Spinal cord (tissue), 10 donors: Measurements from ENCODE around the gene MORN3. TPM values are rescaled to one million over a fixed set of nuclear protein-coding genes. Genes with fewer than 3 reads are reported as not detected.

Experiments used
- DNase-seq, 6 donors: peaks; one replicate each; pipeline versions ENCODE4 v3.0.0 to v3.0.0-alpha.2; 2013 to 2015; ENCODE audit warnings: low spot score in 6 of 6, low read depth in 4 of 6
- H3K27ac ChIP-seq: one replicate; pipeline ENCODE4 v1.5.1; 2013; ENCODE audit warnings: low read depth, low read length, control low read depth
- H3K27me3 ChIP-seq: one replicate; pipeline ENCODE4 v1.6.1; 2013; ENCODE audit warnings: low read length; ENCODE audit not compliant: control insufficient read depth, insufficient read depth
- H3K36me3 ChIP-seq: one replicate; pipeline ENCODE4 v1.6.1; 2013; ENCODE audit warnings: low read length; ENCODE audit not compliant: control insufficient read depth, insufficient read depth
- H3K4me1 ChIP-seq: one replicate; pipeline ENCODE4 v1.6.1; 2013; ENCODE audit warnings: low read length; ENCODE audit not compliant: control insufficient read depth, insufficient read depth
- H3K4me3 ChIP-seq: one replicate; pipeline ENCODE4 v1.5.1; 2013; ENCODE audit warnings: low read depth, low read length, control low read depth
- H3K9me3 ChIP-seq: one replicate; pipeline ENCODE4 v1.6.1; 2013; ENCODE audit warnings: low read length; ENCODE audit not compliant: control insufficient read depth, insufficient read depth
- WGBS: methylation state at CpG from one replicate; pipeline ENCODE4 v1.1.5; 2013; ENCODE audit warnings: missing lambda C conversion rate; ENCODE audit not compliant: insufficient coverage; 5-methylcytosine and 5-hydroxymethylcytosine counted together
- polyA plus RNA-seq, 2 donors: library from polyadenylated mRNA; unstranded; fragments of 120-200 nt; gene quantifications; one replicate each; pipeline ENCODE4 v1.2.1, GENCODE V29; 2013; ENCODE audit not compliant: insufficient read length in 2 of 2
- small RNA-seq: library from RNA; depleted of rRNA; stranded (forward); fragments of <200 nt; gene quantifications from one replicate; pipeline ENCODE3, GENCODE V24; 2014; ENCODE audit warnings: low replicate concordance
- total RNA-seq, 2 donors: library from RNA; depleted of rRNA in 1 of 2; stranded (reverse); fragments of 120-200 nt in 1 of 2; fragments of >200 nt in 1 of 2; gene quantifications; one replicate each; pipeline versions ENCODE4 v1.2.3 to v1.2.4, GENCODE V29; 2013 to 2014
- donor health status: healthy.

Gene MORN3
- total and polyA plus RNA-seq, 4 donors, result 0.79 to 6.1 (median 5.2) TPM

DNA sequence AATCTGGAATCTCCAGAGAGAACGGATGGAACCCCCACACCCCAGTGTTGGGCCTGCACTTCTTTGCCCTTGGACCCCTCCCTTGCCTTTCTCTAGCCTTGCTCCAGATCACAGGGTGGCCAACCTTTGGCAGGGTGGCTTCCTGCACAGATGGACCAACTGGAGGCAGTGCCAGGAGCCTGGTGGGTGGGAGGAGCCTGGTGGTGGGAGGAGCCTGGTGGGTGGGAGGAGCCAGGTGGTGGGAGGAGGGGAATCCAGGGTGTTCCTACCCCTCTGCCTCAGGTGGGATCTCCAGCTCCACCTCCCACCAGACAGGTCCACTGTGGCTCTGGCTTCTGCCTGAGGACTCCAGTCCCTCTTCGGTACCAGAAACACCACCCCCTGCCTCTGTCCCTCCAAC, 58.1 kb downstream of the MORN3 start:
- whole genome bisulfite sequencing, result 86% methylated on average over 2 of the region's 2 CpGs

GRCh38 chr12:121610239-121611149, 59.0 kb downstream of the MORN3 start:
- DNase-seq, result peak in 2 of 6 donors; percentile 30 to 64
- Histone ChIP-seq H3K4me3 (no peak overlapping the region), H3K27ac (peak overlapping the region; percentile 36), H3K36me3 (no peaks in the 10 kb centered on the region), H3K27me3 (no peaks in the 10 kb centered on the region), H3K4me1 (peaks cover 23% of the 10 kb centered on the region), H3K9me3 (no peaks in the 10 kb centered on the region)
- 34% methylated on average over 6 of the region's 11 CpGs for WGBS

More for the DNA sequence above, 58.1 kb downstream of the MORN3 start:
- Histone ChIP-seq H3K27ac (no peak overlapping the region), H3K36me3 (no peaks in the 10 kb centered on the region), H3K4me3 (no peak overlapping the region), H3K9me3 (no peaks in the 10 kb centered on the region), H3K4me1 (peaks cover 23% of the 10 kb centered on the region), H3K27me3 (no peaks in the 10 kb centered on the region)
- DNase-seq, result no peak

DNA sequence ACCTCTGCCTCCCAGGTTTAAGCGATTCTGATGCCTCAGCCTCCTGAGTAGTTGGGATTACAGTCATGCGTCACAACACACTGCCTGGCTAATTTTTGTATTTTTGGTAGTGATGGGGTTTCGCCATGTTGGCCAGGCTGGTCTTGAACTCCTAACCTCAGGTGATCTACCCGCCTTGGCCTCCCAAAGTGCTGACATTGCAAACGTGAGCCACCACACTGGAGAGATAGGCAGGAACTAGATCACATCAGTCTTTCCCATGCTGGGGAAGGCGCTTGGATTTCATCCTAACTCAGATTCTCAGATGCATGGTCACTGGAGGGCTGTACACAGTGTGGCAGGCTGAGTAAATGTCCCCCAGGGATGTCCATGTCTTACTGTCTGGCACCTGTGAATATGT, 61.2 kb downstream of the MORN3 start:
- Histone ChIP-seq H3K27me3 (no peaks in the 10 kb centered on the region), H3K9me3 (no peaks in the 10 kb centered on the region), H3K27ac (no peak overlapping the region), H3K36me3 (no peaks in the 10 kb centered on the region), H3K4me3 (no peak overlapping the region), H3K4me1 (peaks cover 23% of the 10 kb centered on the region)
- 91% methylated on average over 5 of the region's 6 CpGs for WGBS
- DNase-seq, result no peak

GRCh38 chr12:121603581-121603980, 65.9 kb downstream of the MORN3 start:
- H3K4me3 ChIP-seq, result no peak overlapping the region
- H3K36me3 ChIP-seq, result no peaks in the 10 kb centered on the region
- WGBS, result 97% methylated on average over 6 of the region's 6 CpGs
- no peak overlapping the region for H3K27ac ChIP-seq
- DNase-seq, result no peak
- H3K9me3 ChIP-seq, result no peaks in the 10 kb centered on the region
- no peaks in the 10 kb centered on the region for H3K4me1 ChIP-seq
- no peaks in the 10 kb centered on the region for H3K27me3 ChIP-seq

DNA sequence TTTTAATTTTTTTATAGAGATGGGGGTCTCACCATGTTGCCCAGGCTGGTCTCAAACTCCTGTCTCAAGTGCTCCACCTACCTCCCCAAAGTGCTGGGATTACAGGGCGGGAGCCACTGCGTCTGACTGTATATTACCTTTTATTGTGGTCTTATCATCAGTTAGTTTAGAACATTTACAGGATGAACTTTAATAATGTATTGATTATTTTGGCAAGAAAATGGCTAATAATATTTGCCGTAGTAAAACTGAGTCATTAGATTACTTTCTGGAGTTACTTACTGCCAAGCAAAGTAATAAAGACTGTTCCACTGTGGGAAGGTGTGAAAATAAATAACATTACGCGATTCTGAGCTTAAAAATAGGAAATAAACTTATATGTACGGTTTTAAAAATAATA, 66.7 kb downstream of the MORN3 start:
- H3K27ac ChIP-seq, result no peak overlapping the region
- no peak for DNase-seq
- H3K4me1 ChIP-seq, result no peaks in the 10 kb centered on the region
- no peaks in the 10 kb centered on the region for H3K36me3 ChIP-seq
- H3K9me3 ChIP-seq, result no peaks in the 10 kb centered on the region
- no peak overlapping the region for H3K4me3 ChIP-seq
- WGBS, result 100% methylated on average over 3 of the region's 6 CpGs
- no peaks in the 10 kb centered on the region for H3K27me3 ChIP-seq

DNA sequence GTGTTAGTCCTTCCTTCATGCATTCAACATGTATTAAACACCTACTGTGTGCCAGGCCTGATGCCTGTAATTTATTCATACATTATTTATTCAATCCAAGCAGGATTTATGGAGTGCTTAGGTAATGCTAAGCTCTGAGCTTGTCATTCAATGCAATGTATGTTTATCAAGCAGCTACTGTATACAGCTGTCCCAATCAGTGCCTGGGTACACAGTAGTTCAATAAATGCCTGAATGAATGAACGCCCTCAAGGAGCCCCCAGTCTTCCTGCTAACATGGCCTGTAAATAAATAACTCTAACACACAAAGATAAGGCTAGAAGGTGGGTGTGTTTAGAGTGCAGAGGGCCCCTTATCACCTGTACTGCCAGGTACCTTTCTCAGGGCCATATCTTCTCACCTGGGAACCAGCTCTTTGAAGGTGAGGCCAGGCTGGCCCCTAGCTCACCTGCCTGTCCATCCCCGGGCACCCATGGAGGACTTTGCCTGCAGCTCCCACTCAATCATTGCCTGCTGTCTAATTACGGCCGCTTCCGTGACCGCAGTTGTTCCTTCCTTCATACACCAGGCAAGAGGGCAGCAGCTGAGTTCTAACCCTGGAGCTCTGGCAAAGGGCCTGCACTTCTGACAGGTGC, 68.6 kb downstream of the MORN3 start:
- Histone ChIP-seq H3K36me3 (peaks cover 4% of the 10 kb centered on the region), H3K9me3 (no peaks in the 10 kb centered on the region), H3K4me3 (no peak overlapping the region), H3K27me3 (no peaks in the 10 kb centered on the region), H3K4me1 (no peaks in the 10 kb centered on the region), H3K27ac (no peak overlapping the region)
- DNase-seq, result no peak
- WGBS, result 85% methylated on average over 5 of the region's 6 CpGs

Small RNA genes lying within 50 kb of the gene (small RNA-seq; reads per million reads assigned to genes)
- not detected for gene RNU6-1004P

Other genes starting within 250 kb of the MORN3 start
- gene KDM2B, start 88.6 kb downstream of the MORN3 start, total RNA-seq, result 10 to 100 TPM; 26.8 to 31.2 TPM
- gene KDM2B, start 88.6 kb downstream of the MORN3 start, polyA plus RNA-seq, result 10 to 100 TPM; 56.3 to 58.3 TPM
- 1 to 10 TPM; 3.0 to 8.3 TPM for gene ORAI1, start 43.1 kb downstream of the MORN3 start, total RNA-seq
- 10 to 100 TPM; 12.6 to 14.3 TPM for gene ORAI1, start 43.1 kb downstream of the MORN3 start, polyA plus RNA-seq
- gene TMEM120B, start 43.1 kb upstream of the MORN3 start, total RNA-seq, result 1 to 10 TPM; 6.1 to 7.8 TPM
- gene TMEM120B, start 43.1 kb upstream of the MORN3 start, polyA plus RNA-seq, result 10 to 100 TPM; 11.6 to 22.2 TPM
- 10 to 100 TPM in 1 of 2 donors, 1 to 10 TPM in 1; 7.6 to 10.7 TPM for gene RHOF, start 124.0 kb upstream of the MORN3 start, total RNA-seq
- 10 to 100 TPM; 15.6 to 17.6 TPM for gene RHOF, start 124.0 kb upstream of the MORN3 start, polyA plus RNA-seq
- 1 to 10 TPM; 4.1 to 5.8 TPM for gene SETD1B, start 134.4 kb upstream of the MORN3 start, total RNA-seq
- gene SETD1B, start 134.4 kb upstream of the MORN3 start, polyA plus RNA-seq, result 10 to 100 TPM; 17.6 to 19.0 TPM
- gene HPD, start 189.2 kb upstream of the MORN3 start, total RNA-seq, result under 1 TPM; 0.30 to 0.72 TPM
- under 1 TPM; 0.17 to 0.26 TPM for gene HPD, start 189.2 kb upstream of the MORN3 start, polyA plus RNA-seq
- gene PSMD9, start 219.1 kb upstream of the MORN3 start, total RNA-seq, result 10 to 100 TPM; 32.7 to 63.4 TPM
- gene PSMD9, start 219.1 kb upstream of the MORN3 start, polyA plus RNA-seq, result 10 to 100 TPM; 48.0 to 58.8 TPM
- 10 to 100 TPM in 1 of 2 donors, 1 to 10 TPM in 1; 4.4 to 12.2 TPM for gene CFAP251, start 248.9 kb upstream of the MORN3 start, total RNA-seq
- 1 to 10 TPM; 8.0 to 8.4 TPM for gene CFAP251, start 248.9 kb upstream of the MORN3 start, polyA plus RNA-seq